ENCODE data around the gene ZNF821.

- TF ChIP-seq POLR2AphosphoS5 (IDR thresholded peaks at IDR 0.05; ENCODE audit: borderline replicate concordance, low read depth, low read length) (no peak), EZH2 (IDR thresholded peaks at IDR 0.05) (no peak), FOXP2 (optimal IDR thresholded peaks at IDR 0.05; ENCODE audit: control extremely low read depth, extremely low read length, insufficient read depth) (no peak)
Measured at GRCh38 chr16:71853413-71853812, 30.6 kb downstream of the ZNF821 start.

Measured in SK-N-MC (cell line).